K562 treated with DMSO at 1 percent for 12 hours (cell line): ENCODE data around the gene DHX29. TPM values are rescaled to one million over a fixed set of nuclear protein-coding genes. Genes with fewer than 3 reads are reported as not detected.

Source experiments
- total RNA-seq: library from RNA; unstranded; fragments of 300-600 nt; gene quantifications from 2 replicates; pipeline ENCODE4 v1.2.3, GENCODE V29; 2022; ENCODE audit not compliant: insufficient read depth

The DHX29 gene
- 8.5 and 20.9 TPM in 2 replicates for total RNA-seq

GRCh38 chr5:55307383-55308253 lies at the start of gene DHX29, which contains the start of gene MTREX:
Gene DHX29, minus strand, starts transcription at chr5:55307694. Its CDS starts 121 bp downstream, at chr5:55307573.
Gene MTREX, plus strand, starts transcription at chr5:55307989. Its CDS starts 25 bp downstream, at chr5:55308014.

GRCh38 chr5:55232985-55233928 lies 74.2 kb downstream of the DHX29 start, which contains the start of gene CCNO:
Gene CCNO, minus strand, starts transcription at chr5:55233608. Its CDS starts 85 bp downstream, at chr5:55233523.

GRCh38 chr5:55226934-55227663 lies 80.4 kb downstream of the DHX29 start, which contains the start of gene MCIDAS:
Gene MCIDAS, minus strand, starts transcription at chr5:55227315. Its CDS starts 177 bp downstream, at chr5:55227138.

Other genes starting within 250 kb of the DHX29 start
- not detected in 2 replicates for gene GZMA, start 205.0 kb downstream of the DHX29 start, total RNA-seq
- 1.6 and 1.9 TPM in 2 replicates for gene GPX8, start 147.5 kb downstream of the DHX29 start, total RNA-seq
- not detected in 2 replicates for gene CDC20B, start 134.5 kb downstream of the DHX29 start, total RNA-seq
- gene MCIDAS, start 80.4 kb downstream of the DHX29 start, total RNA-seq = 1.0 TPM in 1 of 2 replicates, not detected in the other
- gene CCNO, start 74.1 kb downstream of the DHX29 start, total RNA-seq = 4.8 and 5.4 TPM in 2 replicates
- 19.9 and 47.5 TPM in 2 replicates for gene MTREX, start 295 bp upstream of the DHX29 start, total RNA-seq
- gene PLPP1, start 227.3 kb upstream of the DHX29 start, total RNA-seq = not detected in 2 replicates